Ishikawa (cell line): ENCODE measurements around the gene USP20.

Experiments
- CEBPB ChIP-seq: IDR thresholded peaks from 2 replicates; pipeline ENCODE4 v1.6.1; 2012
- CREB1 ChIP-seq: IDR thresholded peaks from 2 replicates; pipeline ENCODE4 v1.6.1; 2012; ENCODE audit warnings: low read depth
- EGR1 ChIP-seq: IDR thresholded peaks from 2 replicates; pipeline ENCODE4 v1.6.1; 2012
- EP300 ChIP-seq: IDR thresholded peaks from 2 replicates; pipeline ENCODE4 v1.6.1; 2012; ENCODE audit warnings: borderline replicate concordance
- FOXM1 ChIP-seq: IDR thresholded peaks from 2 replicates; pipeline ENCODE4 v1.6.1; 2012; ENCODE audit warnings: low read depth, borderline replicate concordance
- NFIC ChIP-seq: IDR thresholded peaks from 2 replicates; pipeline ENCODE4 v1.6.1; 2012
- RAD21 ChIP-seq: IDR thresholded peaks from 2 replicates; pipeline ENCODE4 v1.6.1; 2012; ENCODE audit warnings: low read depth
- TAF1 ChIP-seq: IDR thresholded peaks from 2 replicates; pipeline ENCODE4 v1.6.1; 2012; ENCODE audit warnings: low read depth, mild to moderate bottlenecking
- TCF12 ChIP-seq: IDR thresholded peaks from 2 replicates; pipeline ENCODE4 v1.6.1; 2012; ENCODE audit warnings: low read depth
- TEAD4 ChIP-seq: IDR thresholded peaks from 2 replicates; pipeline ENCODE4 v1.6.1; 2012
- YY1 ChIP-seq: IDR thresholded peaks from 2 replicates; pipeline ENCODE4 v1.6.1; 2012; ENCODE audit warnings: low read depth
- ZBTB7A ChIP-seq: IDR thresholded peaks from 2 replicates; pipeline ENCODE4 v1.6.1; 2012; ENCODE audit warnings: low read depth
- TF ChIP-seq, protein P1 (sequence below): IDR thresholded peaks from 2 replicates; pipeline ENCODE4 v1.6.1; 2012; ENCODE audit warnings: low read depth, mild to moderate bottlenecking
- TF ChIP-seq, protein P2 (sequence below): IDR thresholded peaks from 2 replicates; pipeline ENCODE4 v1.6.1; 2012
- TF ChIP-seq, protein P3 (sequence below): IDR thresholded peaks from 2 replicates; pipeline ENCODE4 v1.6.1; 2012

USP20 gene

DNA sequence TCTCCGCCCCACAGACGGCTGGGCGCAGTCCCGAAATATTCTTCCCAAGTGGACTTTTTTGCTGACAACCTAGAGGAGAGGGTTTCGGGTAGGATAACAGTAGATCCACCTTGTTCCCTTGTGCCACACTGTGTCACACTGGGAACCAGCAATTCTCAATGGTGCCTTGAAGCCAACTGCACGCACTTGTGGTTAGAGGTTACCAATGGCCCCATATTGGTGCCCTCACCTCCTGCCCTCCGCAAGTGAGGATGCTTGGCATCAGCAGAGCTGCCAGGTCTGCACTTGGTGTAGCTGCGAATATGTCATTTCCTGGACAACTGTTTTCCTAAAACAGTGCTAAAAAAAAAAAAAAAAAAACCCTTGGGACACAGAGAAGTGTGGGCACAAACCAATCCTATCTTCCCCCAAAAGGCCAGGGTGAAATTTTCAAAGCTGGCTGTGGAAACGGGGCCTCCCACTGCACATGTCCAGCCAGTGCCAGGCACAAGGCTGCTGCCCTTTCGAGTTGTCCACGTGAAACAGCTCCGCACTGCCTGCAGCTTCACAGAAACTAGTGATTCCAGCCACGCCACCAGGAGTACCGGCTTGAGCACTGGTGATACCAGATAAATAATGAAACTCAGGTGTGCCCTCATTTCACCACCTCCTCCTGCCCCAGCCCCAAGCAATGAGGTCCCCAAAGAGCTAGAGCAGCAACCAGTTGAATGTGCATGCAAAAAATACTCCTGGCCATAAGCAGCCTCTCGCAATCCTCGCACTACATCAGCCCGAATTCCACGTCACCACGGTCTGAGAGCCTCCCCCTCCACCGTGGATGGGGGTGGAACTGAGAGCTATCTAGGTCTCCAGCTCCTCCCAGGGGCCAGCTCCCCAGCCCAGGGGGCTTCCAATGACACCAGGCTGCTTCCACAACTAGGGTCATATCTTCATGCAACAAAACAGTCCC, 51.2 kb downstream of the USP20 start:
- TF ChIP-seq FOXM1: no peak
- TF ChIP-seq YY1: no peak
- no peak for TF ChIP-seq TAF1
- no peak for TF ChIP-seq CEBPB
- TF ChIP-seq, protein P1, sequence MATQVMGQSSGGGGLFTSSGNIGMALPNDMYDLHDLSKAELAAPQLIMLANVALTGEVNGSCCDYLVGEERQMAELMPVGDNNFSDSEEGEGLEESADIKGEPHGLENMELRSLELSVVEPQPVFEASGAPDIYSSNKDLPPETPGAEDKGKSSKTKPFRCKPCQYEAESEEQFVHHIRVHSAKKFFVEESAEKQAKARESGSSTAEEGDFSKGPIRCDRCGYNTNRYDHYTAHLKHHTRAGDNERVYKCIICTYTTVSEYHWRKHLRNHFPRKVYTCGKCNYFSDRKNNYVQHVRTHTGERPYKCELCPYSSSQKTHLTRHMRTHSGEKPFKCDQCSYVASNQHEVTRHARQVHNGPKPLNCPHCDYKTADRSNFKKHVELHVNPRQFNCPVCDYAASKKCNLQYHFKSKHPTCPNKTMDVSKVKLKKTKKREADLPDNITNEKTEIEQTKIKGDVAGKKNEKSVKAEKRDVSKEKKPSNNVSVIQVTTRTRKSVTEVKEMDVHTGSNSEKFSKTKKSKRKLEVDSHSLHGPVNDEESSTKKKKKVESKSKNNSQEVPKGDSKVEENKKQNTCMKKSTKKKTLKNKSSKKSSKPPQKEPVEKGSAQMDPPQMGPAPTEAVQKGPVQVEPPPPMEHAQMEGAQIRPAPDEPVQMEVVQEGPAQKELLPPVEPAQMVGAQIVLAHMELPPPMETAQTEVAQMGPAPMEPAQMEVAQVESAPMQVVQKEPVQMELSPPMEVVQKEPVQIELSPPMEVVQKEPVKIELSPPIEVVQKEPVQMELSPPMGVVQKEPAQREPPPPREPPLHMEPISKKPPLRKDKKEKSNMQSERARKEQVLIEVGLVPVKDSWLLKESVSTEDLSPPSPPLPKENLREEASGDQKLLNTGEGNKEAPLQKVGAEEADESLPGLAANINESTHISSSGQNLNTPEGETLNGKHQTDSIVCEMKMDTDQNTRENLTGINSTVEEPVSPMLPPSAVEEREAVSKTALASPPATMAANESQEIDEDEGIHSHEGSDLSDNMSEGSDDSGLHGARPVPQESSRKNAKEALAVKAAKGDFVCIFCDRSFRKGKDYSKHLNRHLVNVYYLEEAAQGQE: no peak
- TF ChIP-seq NFIC: no peak
- no peak for TF ChIP-seq TEAD4
- TF ChIP-seq TCF12: no peak
- TF ChIP-seq RAD21: no peak
- TF ChIP-seq EGR1: no peak

DNA sequence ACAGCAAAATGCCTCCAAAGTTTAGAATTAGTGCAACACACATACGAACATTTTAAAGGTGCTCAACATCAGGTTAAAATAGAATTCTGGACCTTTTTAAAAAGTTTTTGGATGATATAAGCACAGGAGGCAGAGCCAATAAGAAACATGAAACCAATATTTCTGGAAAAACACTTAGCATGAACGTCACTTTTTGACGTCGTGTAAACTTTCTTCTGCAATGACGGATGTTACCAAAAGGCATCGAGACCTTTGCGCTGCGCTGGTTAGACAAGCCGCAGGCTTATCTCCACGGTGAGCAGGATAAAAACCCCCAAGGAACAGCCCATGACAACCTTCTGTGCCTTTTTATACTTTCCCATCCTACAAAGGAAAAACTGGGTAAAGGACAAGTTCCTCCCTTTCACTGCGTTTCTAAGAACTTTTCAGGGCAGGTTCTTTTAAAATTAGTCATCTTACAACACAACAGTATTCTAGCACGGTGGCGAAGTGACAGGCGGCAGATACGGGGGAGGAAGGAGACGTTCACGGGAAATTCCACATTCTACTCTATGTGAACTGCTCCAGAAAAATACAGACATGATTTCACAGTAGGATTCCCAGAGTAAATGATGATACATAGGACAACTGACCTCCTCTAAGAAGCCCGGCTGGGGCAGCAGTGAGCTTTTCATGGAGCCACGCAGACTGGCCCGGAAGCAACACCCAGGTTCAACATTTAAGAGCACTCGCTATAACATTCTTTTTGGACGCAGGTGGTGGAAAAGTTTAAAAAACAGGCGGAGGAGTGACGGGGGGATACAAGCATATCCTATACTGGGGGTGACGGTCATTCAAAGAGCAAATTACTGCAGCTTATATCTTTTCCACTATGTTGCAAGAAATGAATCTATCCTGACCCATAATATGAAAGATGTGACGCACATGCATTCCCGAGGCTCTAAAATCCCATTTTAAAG, 52.4 kb downstream of the USP20 start:
- no peak for TF ChIP-seq ZBTB7A
- no peak for TF ChIP-seq CREB1
- TF ChIP-seq RAD21: no peak
- TF ChIP-seq, protein P2, sequence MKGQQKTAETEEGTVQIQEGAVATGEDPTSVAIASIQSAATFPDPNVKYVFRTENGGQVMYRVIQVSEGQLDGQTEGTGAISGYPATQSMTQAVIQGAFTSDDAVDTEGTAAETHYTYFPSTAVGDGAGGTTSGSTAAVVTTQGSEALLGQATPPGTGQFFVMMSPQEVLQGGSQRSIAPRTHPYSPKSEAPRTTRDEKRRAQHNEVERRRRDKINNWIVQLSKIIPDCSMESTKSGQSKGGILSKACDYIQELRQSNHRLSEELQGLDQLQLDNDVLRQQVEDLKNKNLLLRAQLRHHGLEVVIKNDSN: no peak
- TF ChIP-seq EP300: no peak
- no peak for TF ChIP-seq EGR1
- TF ChIP-seq TAF1: no peak
- no peak for TF ChIP-seq YY1
- no peak for TF ChIP-seq FOXM1
- TF ChIP-seq, protein P3, sequence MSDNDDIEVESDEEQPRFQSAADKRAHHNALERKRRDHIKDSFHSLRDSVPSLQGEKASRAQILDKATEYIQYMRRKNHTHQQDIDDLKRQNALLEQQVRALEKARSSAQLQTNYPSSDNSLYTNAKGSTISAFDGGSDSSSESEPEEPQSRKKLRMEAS: no peak

DNA sequence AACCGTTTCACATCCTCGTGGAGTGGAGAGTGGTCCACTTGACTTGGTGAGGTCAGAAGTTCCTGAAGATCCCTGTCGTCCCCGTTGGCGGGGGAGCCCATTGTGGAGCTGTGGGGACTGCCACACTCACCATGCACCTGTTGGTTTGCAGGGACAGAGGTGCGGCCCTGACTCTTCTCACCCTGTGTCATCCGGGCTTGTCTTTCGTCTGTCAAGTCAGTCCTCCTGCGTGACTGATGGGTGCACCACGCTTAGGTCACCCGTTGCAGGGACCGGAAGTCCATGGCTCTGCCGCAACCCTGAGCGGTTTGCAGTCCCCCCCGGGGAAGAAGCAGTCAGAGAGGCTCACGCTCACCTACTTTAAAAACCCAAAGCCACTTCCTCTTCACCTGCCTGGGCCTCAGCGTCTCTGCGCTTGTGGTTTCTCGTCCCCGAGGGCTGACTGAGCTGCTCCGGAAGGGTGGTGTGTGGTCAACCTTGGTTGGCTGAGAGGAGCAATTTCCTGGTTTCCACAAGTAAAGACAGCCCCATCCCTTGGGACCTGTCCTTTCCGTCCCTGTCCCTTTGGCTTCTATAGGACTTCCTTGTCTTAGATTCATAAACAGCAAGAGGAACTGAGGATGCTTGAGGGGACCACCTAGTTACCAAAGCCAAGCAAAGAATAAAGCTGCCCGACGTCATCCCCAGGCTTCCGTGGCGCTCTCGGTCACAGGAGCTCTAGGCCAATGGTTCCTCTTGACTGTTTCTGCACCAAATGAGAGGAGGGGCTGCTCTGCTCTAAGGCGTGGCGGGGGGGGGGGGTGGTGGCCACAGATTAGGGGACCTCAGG, 53.2 kb downstream of the USP20 start:
- TF ChIP-seq CEBPB (no peak), TEAD4 (no peak), EP300 (no peak), NFIC (no peak), TCF12 (no peak), FOXM1 (no peak)
- TF ChIP-seq, protein P2: no peak
- TF ChIP-seq, protein P3: no peak

DNA sequence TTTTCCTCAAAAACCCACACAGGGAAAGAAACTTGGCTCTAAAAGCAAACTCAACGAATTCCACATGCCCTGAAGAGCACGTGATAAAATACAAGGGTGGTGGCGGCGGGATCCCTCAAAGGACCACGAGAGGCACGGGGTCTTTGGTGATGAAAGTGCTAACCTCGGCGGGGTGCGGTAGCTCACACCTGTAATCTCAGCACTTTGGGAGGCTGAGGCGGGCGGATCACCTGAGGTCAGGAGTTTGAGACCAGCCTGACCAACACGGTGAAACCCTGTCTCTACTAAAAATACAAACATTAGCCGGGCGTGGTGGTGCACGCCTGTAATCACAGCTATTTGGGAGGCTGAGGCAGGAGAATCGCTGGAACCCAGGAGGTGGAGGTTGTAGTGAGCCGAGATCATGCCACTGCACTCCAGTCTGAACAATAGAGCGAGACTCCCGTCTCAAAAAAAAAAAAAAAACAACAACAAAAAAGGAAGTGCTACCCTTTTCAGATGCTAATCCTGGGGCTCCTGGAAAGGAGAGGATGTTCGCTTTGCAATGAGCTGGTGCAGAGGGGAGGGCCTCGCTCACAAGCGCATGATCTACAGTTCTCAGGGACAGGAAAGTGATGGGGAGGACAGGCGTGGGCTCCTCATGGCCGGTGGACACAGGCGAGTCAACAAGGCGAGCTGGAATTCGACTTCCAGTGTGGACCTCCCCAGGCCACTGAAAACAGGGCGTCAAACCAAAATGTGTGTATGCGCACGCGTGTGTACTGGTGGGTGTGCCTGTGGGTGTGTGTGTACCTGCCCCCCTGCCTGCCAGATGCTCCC, 54.1 kb downstream of the USP20 start:
- TF ChIP-seq, protein P1: no peak
- TF ChIP-seq ZBTB7A (no peak), EGR1 (no peak), TEAD4 (no peak), EP300 (no peak), YY1 (no peak), CREB1 (no peak), FOXM1 (no peak), NFIC (no peak), RAD21 (no peak), TCF12 (no peak), CEBPB (no peak), TAF1 (no peak)
- TF ChIP-seq, protein P3: no peak
- TF ChIP-seq, protein P2: no peak
